GM12878 (cell line): Measurements from ENCODE around the gene RPP40. TPM values are rescaled to one million over a fixed set of nuclear protein-coding genes. Genes with fewer than 3 reads are reported as not detected.

Experiments used
- ATAC-seq: fragments of 200-7000 bp; cut with Tn5 transposase; 3 replicates; pipeline ENCODE4 v1.9.1; 2020; ENCODE audit warnings: mild to moderate bottlenecking, moderate library complexity
- BruUV-seq: library from RNA; stranded (reverse); fragments of 400-500 nt; replicated peaks from 2 replicates; lab custom pipeline; 2021; lab: Mats Ljungman, UMichigan
- CTCF ChIA-PET: fragments of 300-600 bp; sonication (Branson Sonifier 250); formaldehyde crosslinking; extraction: SDS; loops from one replicate; lab custom pipeline; 2021; ENCODE audit warnings: inconsistent platforms; lab: Yijun Ruan, JAX
- POLR2A ChIA-PET: fragments of 350-600 bp; formaldehyde crosslinking; extraction: SDS; loops from one replicate; lab custom pipeline; 2021; ENCODE audit warnings: inconsistent platforms; lab: Charles Lee
- RAD21 ChIA-PET: fragments of 300-600 bp; sonication (Branson Sonifier 250); formaldehyde crosslinking; loops from one replicate; lab custom pipeline; 2023; ENCODE audit warnings: antibody characterized with exemption; ENCODE audit not compliant: unreplicated experiment; lab: Charles Lee
- SMC1A ChIA-PET: fragments of 300-600 bp; sonication (Branson Sonifier 250); formaldehyde crosslinking; loops from one replicate; lab custom pipeline; 2023; ENCODE audit not compliant: unreplicated experiment, uncharacterized antibody; lab: Charles Lee
- DNase-seq: peaks from one replicate; pipeline ENCODE4 v3.0.0-alpha.2; 2011; ENCODE audit warnings: low read depth, low spot score
- FAIRE-seq: peaks from 3 replicates; lab custom pipeline; 2011; peaks lifted over from hg19 to GRCh38; lab: Jason Lieb, UNC
- H2AFZ ChIP-seq: 2 replicates; pipeline ENCODE4 v1.6.0; 2011; ENCODE audit warnings: low read depth, low read length, control low read depth; ENCODE audit not compliant: control insufficient read depth
- H3K27ac ChIP-seq: 2 replicates; pipeline ENCODE4 v1.5.1; 2011; ENCODE audit warnings: control low read depth; ENCODE audit not compliant: control insufficient read depth, insufficient read depth
- H3K27me3 ChIP-seq, 2 experiments: replicated peaks in 1 of 2; 2 replicates each; pipeline versions ENCODE4 v1.6.0 to v1.6.1; 2011; ENCODE audit warnings: low read length in 1 of 2; ENCODE audit not compliant: control insufficient read depth in 2 of 2, insufficient read depth in 2 of 2
- H3K36me3 ChIP-seq, 2 experiments: 2 replicates each; pipeline ENCODE4 v1.5.1; 2011; ENCODE audit warnings: low read length in 1 of 2; ENCODE audit not compliant: control insufficient read depth in 2 of 2, insufficient read depth in 2 of 2
- H3K4me1 ChIP-seq: 2 replicates; pipeline ENCODE4 v1.6.1; 2011; ENCODE audit warnings: mild to moderate bottlenecking, low read length, moderate library complexity, mixed read lengths; ENCODE audit not compliant: control insufficient read depth, insufficient read depth
- H3K4me2 ChIP-seq: 2 replicates; pipeline ENCODE4 v1.6.0; 2011; ENCODE audit warnings: control low read depth; ENCODE audit not compliant: control insufficient read depth, insufficient read depth
- H3K4me3 ChIP-seq: fragments of 200-600 bp; sonication (generic); 2 replicates; pipeline ENCODE4 v1.5.1; 2016
- H3K79me2 ChIP-seq: 2 replicates; pipeline ENCODE4 v1.6.0; 2011; ENCODE audit warnings: low read length; ENCODE audit not compliant: control insufficient read depth, insufficient read depth
- H3K9ac ChIP-seq: 2 replicates; pipeline ENCODE4 v1.8.0; 2011; ENCODE audit warnings: low read length, control low read depth, mixed read lengths; ENCODE audit not compliant: control insufficient read depth, insufficient read depth
- H3K9me3 ChIP-seq: replicated peaks from 3 replicates; pipeline ENCODE4 v1.5.1; 2011; ENCODE audit warnings: mild to moderate bottlenecking, low read length; ENCODE audit not compliant: control insufficient read depth, insufficient read depth
- H4K20me1 ChIP-seq: 2 replicates; pipeline ENCODE4 v1.6.0; 2011; ENCODE audit not compliant: control insufficient read depth, insufficient read depth
- BCL3 ChIP-seq: IDR thresholded peaks from 2 replicates; pipeline ENCODE4 v1.6.1; 2011; ENCODE audit warnings: borderline replicate concordance, low read depth, mild to moderate bottlenecking, moderate library complexity, low read length; ENCODE audit not compliant: insufficient read depth, poor library complexity, severe bottlenecking
- BHLHE40 ChIP-seq, 2 experiments: fragments of 450-650 bp in 1 of 2; IDR thresholded peaks; 2 replicates each; pipeline ENCODE4 v1.6.1; 2011 to 2017; ENCODE audit warnings: low read depth in 2 of 2, borderline replicate concordance in 1 of 2, improper control_type of control experiment in 1 of 2, low read length in 1 of 2, mild to moderate bottlenecking in 1 of 2
- ESRRA ChIP-seq: IDR thresholded peaks from 2 replicates; pipeline ENCODE4 v1.6.1; 2012; ENCODE audit warnings: mild to moderate bottlenecking, low read length, improper control_type of control experiment
- HDAC6 ChIP-seq: fragments of 200-600 bp; sonication (generic); IDR thresholded peaks from one replicate; pipeline ENCODE4 v1.8.0; 2017; ENCODE audit warnings: antibody characterized with exemption; ENCODE audit not compliant: unreplicated experiment
- HSF1 ChIP-seq: fragments of 150-350 bp; IDR thresholded peaks from 2 replicates; pipeline ENCODE4 v1.6.1; 2014; ENCODE audit warnings: mild to moderate bottlenecking, low read depth, low read length
- SP1 ChIP-seq: IDR thresholded peaks from one replicate; pipeline ENCODE4 v1.6.1; 2011; ENCODE audit warnings: low read depth, low read length
- SREBF1 ChIP-seq: IDR thresholded peaks from 2 replicates; pipeline ENCODE4 v1.6.1; 2012; ENCODE audit warnings: mild to moderate bottlenecking, low read length
- YBX1 ChIP-seq: fragments of 450-650 bp; IDR thresholded peaks from 2 replicates; pipeline ENCODE4 v1.6.1; 2016; ENCODE audit warnings: antibody characterized with exemption
- ZBED1 ChIP-seq: IDR thresholded peaks from 2 replicates; pipeline ENCODE4 v1.6.1; 2016; ENCODE audit warnings: borderline replicate concordance
- in situ Hi-C: fragments of 300-500 bp; cut with MboI; formaldehyde crosslinking; loops from 9 replicates; pipeline ENCODE4 v1.14.3; 2018; ENCODE audit warnings: mixed read lengths
- intact Hi-C: fragments of 100-400 bp; cut with micrococcal nuclease; formaldehyde crosslinking; loops from one replicate; pipeline ENCODE4 v1.14.2; 2022; ENCODE audit not compliant: unreplicated experiment
- polyA plus RNA-seq, 11 experiments: library from polyadenylated mRNA; depleted of rRNA in 4 of 11; unstranded in 6 of 11; stranded (reverse) in 5 of 11; fragments of >200 nt; fragmentation: Nextera tagmentation in 4 of 11; fragmentation: Illumina TruSeq in 1 of 11; extraction: Ambion mirVana in 4 of 11; extraction: Trizol in 1 of 11; gene quantifications; 1 replicate in 1 of 11; 2 replicates in 10 of 11; pipeline versions ENCODE4 v1.2.1 to v1.2.3, GENCODE V29; 2011 to 2016; ENCODE audit warnings: inconsistent platforms in 2 of 11, missing spikeins in 2 of 11, low read depth in 1 of 11
- total RNA-seq, 4 experiments: library from RNA; depleted of rRNA in 3 of 4; stranded (reverse); fragments of >200 nt in 3 of 4; fragmentation: Illumina TruSeq in 1 of 4; extraction: Trizol in 1 of 4; gene quantifications; 2 replicates each; pipeline versions ENCODE4 v1.2.1 to v1.2.3, GENCODE V29; 2013 to 2021
- TF ChIP-seq, protein P1 (sequence below): fragments of 450-650 bp; formaldehyde crosslinking; IDR thresholded peaks from 2 replicates; pipeline ENCODE4 v1.4.0; 2020; ENCODE audit warnings: mild to moderate bottlenecking, moderate library complexity
- TF ChIP-seq, protein P2 (sequence below): fragments of 450-650 bp; IDR thresholded peaks from 2 replicates; pipeline ENCODE4 v1.6.1; 2014; ENCODE audit warnings: mild to moderate bottlenecking

Gene RPP40
- total and polyA plus RNA-seq, 10 of the 15 experiments (the other 5 are each of a cell fraction or from before 2014, with no cell fraction given), result 5.6 to 46.3 (median 21.7) TPM

DNA sequence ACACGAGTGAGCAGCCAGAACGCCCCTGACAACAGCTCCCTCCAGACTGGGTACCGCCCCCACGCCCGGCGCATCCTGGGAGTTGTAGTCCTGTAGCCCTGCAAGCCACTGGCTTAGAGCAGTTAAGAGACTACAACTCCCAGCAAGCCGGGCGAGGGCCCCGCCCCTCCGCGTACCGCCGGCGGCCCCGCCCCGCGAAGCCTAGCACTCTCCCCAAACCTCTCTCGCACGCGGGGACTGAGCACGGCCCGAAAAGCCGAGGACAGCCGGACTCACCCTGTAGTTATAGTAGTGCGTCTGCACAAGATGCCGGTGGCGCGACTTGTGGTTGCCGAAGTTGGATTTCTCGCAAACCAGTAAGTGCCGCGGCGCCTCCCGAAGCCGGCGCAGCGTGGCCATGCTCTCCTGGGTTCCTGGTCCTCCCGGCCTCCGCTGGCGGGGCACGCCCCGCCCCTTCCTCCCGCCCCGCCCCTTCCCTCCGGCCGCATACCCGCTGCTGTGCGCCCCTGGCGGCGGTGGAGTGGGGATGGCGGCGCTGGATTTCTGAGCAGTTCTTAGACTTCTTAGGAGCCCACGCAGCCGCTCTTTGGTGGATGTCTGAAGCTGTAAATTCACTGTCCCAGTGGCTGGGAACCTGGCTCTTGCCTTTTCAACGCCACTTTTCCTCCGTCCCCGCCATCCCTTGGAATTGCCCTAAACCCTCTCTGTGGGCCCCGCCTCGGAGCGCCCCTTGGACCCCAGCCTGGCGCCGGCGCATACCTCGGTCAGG, at the start of gene RPP40 (continued):
- TF ChIP-seq HSF1 (no peak), SREBF1 (peak; percentile 61), SP1 (peak; percentile 88), BHLHE40 (IDR thresholded peaks at IDR 0.05; ENCODE audit: borderline replicate concordance in 1 of 2, low read depth in 2 of 2, low read length in 1 of 2) (peak; percentile 40 to 82; a peak in 2 of 4 replicates)
- TF ChIP-seq, protein P1, sequence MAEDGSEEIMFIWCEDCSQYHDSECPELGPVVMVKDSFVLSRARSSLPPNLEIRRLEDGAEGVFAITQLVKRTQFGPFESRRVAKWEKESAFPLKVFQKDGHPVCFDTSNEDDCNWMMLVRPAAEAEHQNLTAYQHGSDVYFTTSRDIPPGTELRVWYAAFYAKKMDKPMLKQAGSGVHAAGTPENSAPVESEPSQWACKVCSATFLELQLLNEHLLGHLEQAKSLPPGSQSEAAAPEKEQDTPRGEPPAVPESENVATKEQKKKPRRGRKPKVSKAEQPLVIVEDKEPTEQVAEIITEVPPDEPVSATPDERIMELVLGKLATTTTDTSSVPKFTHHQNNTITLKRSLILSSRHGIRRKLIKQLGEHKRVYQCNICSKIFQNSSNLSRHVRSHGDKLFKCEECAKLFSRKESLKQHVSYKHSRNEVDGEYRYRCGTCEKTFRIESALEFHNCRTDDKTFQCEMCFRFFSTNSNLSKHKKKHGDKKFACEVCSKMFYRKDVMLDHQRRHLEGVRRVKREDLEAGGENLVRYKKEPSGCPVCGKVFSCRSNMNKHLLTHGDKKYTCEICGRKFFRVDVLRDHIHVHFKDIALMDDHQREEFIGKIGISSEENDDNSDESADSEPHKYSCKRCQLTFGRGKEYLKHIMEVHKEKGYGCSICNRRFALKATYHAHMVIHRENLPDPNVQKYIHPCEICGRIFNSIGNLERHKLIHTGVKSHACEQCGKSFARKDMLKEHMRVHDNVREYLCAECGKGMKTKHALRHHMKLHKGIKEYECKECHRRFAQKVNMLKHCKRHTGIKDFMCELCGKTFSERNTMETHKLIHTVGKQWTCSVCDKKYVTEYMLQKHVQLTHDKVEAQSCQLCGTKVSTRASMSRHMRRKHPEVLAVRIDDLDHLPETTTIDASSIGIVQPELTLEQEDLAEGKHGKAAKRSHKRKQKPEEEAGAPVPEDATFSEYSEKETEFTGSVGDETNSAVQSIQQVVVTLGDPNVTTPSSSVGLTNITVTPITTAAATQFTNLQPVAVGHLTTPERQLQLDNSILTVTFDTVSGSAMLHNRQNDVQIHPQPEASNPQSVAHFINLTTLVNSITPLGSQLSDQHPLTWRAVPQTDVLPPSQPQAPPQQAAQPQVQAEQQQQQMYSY (CRISPR knock-in tag), result no peak

DNA sequence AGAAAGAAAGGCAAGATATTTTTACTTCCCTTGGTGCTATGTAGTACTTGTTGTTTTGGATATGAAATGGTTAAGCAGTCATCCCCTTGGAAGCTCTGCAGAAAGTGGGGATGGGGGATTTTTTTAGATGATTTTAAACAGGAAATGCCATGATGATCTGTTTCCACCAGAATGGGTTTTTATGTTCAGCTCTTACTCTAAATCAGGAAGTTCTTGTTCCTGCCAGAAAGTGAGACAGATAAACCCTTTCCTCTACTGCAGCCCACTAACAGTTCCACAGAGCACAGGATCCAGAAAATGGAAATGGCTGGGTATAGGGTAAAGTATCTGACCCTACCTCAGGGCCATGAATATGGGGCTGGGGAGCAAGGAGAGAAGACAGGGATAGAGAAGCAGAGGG, 49.2 kb upstream of the RPP40 start:
- Histone ChIP-seq H4K20me1 (no peaks in the 10 kb centered on the region), H3K27me3 (no peaks in the 10 kb centered on the region), H3K79me2 (no peaks in the 10 kb centered on the region), H3K4me1 (no peaks in the 10 kb centered on the region), H2AFZ (no peak overlapping the region), H3K9me3 (peaks cover 5% of the 10 kb centered on the region), H3K4me2 (0 out of 2 replicates have a peak overlapping the region, but pooled peaks have one; percentile 7), H3K36me3 (no peaks in the 10 kb centered on the region), H3K4me3 (no peak overlapping the region), H3K27ac (no peak overlapping the region), H3K9ac (no peak overlapping the region)
- ChIA-PET CTCF (no interaction called here), SMC1A (interaction anchor here (0.8 kb wide), 1 partner anchor 44 kb away, joined by 3 read pairs; no protein-coding TSS in a partner anchor), RAD21 (no interaction called here), POLR2A (no interaction called here)
- in situ Hi-C loops, result no loop called here
- no peak for FAIRE-seq
- intact Hi-C loops, result no loop called here
- no peak for ATAC-seq
- BruUV-seq, result no TSS peak
- DNase-seq, result no peak
- TF ChIP-seq SREBF1, result no peak
- TF ChIP-seq HDAC6, result no peak
- TF ChIP-seq YBX1, result no peak
- TF ChIP-seq, protein P2, sequence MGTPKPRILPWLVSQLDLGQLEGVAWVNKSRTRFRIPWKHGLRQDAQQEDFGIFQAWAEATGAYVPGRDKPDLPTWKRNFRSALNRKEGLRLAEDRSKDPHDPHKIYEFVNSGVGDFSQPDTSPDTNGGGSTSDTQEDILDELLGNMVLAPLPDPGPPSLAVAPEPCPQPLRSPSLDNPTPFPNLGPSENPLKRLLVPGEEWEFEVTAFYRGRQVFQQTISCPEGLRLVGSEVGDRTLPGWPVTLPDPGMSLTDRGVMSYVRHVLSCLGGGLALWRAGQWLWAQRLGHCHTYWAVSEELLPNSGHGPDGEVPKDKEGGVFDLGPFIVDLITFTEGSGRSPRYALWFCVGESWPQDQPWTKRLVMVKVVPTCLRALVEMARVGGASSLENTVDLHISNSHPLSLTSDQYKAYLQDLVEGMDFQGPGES, result no peak
- no peak for TF ChIP-seq ZBED1
- TF ChIP-seq BCL3, result no peak
- no peak for TF ChIP-seq ESRRA
